ENCODE measurements around the gene CFAP410.

CFAP410 gene

GRCh38 chr21:44329971-44330681 lies 9.1 kb downstream of the CFAP410 start:
- no peak for DNase-seq

GRCh38 chr21:44329086-44329889 lies 9.9 kb downstream of the CFAP410 start:
- DNase-seq, result no peak

GRCh38 chr21:44328242-44328895 lies 10.8 kb downstream of the CFAP410 start:
- DNase-seq, result no peak

- DNase-seq, result no peak
Measured at GRCh38 chr21:44327603-44327974, 11.6 kb downstream of the CFAP410 start.

- DNase-seq, result no peak
Measured at GRCh38 chr21:44326716-44327602, 12.2 kb downstream of the CFAP410 start.

- DNase-seq, result no peak
Measured at GRCh38 chr21:44326272-44326647, 12.9 kb downstream of the CFAP410 start.

GRCh38 chr21:44325386-44326271 lies 13.6 kb downstream of the CFAP410 start:
- no peak for DNase-seq

GRCh38 chr21:44324854-44325107 lies 14.4 kb downstream of the CFAP410 start:
- no peak for DNase-seq

- no peak for DNase-seq
Measured at GRCh38 chr21:44324106-44324853, 14.9 kb downstream of the CFAP410 start.

- DNase-seq, result no peak
Measured at GRCh38 chr21:44323591-44323990, 15.6 kb downstream of the CFAP410 start.

GRCh38 chr21:44322621-44323325 lies 16.4 kb downstream of the CFAP410 start:
- DNase-seq, result no peak

GRCh38 chr21:44321846-44322450 lies 17.2 kb downstream of the CFAP410 start:
- DNase-seq, result no peak

- no peak for DNase-seq
Measured at GRCh38 chr21:44320847-44321246, 18.3 kb downstream of the CFAP410 start.

GRCh38 chr21:44319407-44320065 lies 19.7 kb downstream of the CFAP410 start:
- no peak for DNase-seq

- no peak for DNase-seq
Measured at GRCh38 chr21:44318489-44319285, 20.5 kb downstream of the CFAP410 start.

GRCh38 chr21:44317871-44318270 lies 21.3 kb downstream of the CFAP410 start:
- DNase-seq, result no peak

GRCh38 chr21:44317241-44317782 lies 21.9 kb downstream of the CFAP410 start:
- DNase-seq, result no peak

- DNase-seq, result no peak
Measured at GRCh38 chr21:44316277-44316900, 22.8 kb downstream of the CFAP410 start.

Data from NCI-H1694 (cell line).